Astrocyte of the spinal cord (primary cell): ENCODE measurements around the gene FBXL22.

Source experiments
- DNase-seq: peaks from one replicate; pipeline ENCODE4 v3.0.0; 2011; ENCODE audit warnings: low read depth, low spot score
- H3K4me3 ChIP-seq: 2 replicates; pipeline ENCODE4 v1.5.1; 2011; ENCODE audit warnings: low read depth, mild to moderate bottlenecking, low read length, moderate library complexity
- in situ Hi-C: cut with HindIII; loops from 2 replicates; pipeline ENCODE4 v1.10.0; 2017; ENCODE audit warnings: low sequenced_read_pairs
- TF ChIP-seq, protein P1 (sequence below): IDR thresholded peaks from 2 replicates; pipeline ENCODE4 v1.5.1; 2012; ENCODE audit warnings: low read depth, mild to moderate bottlenecking, low read length, inconsistent platforms

FBXL22 gene

DNA sequence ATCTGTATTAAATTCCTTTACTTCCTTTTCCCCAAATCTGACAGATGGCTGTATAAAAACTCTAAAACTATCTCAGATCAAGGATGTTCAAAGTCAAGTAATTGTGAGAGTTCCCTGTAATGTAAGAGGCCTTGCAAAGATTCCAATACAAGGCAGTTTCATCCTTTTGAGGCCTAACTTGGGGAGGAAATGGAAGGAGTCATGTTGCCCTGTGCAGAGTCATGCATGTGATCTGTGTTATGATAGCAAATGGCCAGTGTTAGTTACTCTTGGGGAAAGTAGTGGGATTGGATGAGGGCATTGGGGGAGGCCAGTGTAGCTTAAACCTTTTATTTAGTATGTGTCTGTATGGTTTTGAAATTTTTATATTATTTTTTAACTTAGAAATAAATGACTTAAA is 23.7 kb upstream of the FBXL22 start:
- in situ Hi-C loops = no loop called here
- no peak for DNase-seq
- TF ChIP-seq, protein P1, sequence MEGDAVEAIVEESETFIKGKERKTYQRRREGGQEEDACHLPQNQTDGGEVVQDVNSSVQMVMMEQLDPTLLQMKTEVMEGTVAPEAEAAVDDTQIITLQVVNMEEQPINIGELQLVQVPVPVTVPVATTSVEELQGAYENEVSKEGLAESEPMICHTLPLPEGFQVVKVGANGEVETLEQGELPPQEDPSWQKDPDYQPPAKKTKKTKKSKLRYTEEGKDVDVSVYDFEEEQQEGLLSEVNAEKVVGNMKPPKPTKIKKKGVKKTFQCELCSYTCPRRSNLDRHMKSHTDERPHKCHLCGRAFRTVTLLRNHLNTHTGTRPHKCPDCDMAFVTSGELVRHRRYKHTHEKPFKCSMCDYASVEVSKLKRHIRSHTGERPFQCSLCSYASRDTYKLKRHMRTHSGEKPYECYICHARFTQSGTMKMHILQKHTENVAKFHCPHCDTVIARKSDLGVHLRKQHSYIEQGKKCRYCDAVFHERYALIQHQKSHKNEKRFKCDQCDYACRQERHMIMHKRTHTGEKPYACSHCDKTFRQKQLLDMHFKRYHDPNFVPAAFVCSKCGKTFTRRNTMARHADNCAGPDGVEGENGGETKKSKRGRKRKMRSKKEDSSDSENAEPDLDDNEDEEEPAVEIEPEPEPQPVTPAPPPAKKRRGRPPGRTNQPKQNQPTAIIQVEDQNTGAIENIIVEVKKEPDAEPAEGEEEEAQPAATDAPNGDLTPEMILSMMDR = no peak
- no peak overlapping the region for H3K4me3 ChIP-seq

DNA sequence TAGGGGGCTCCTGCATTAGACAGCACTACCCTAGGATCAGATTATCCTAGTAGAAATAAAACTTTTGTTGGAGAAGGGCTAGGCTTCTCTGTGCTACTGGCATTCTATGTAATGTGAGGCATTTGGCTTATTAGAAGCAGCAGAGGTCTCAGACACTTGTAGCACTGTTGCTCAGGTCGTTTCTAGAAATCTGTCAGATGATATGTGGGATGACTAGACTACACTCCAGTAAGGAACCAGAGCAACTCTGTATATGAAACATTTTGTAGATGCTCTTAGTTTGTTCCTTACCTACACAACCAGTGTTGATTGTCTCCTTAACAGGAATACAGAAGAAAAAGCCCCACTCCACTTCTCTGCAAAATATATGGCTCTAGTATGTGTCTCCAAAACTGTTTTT is 21.9 kb upstream of the FBXL22 start:
- in situ Hi-C loops = no loop called here
- no peak for DNase-seq
- TF ChIP-seq, protein P1 = no peak
- no peak overlapping the region for H3K4me3 ChIP-seq

DNA sequence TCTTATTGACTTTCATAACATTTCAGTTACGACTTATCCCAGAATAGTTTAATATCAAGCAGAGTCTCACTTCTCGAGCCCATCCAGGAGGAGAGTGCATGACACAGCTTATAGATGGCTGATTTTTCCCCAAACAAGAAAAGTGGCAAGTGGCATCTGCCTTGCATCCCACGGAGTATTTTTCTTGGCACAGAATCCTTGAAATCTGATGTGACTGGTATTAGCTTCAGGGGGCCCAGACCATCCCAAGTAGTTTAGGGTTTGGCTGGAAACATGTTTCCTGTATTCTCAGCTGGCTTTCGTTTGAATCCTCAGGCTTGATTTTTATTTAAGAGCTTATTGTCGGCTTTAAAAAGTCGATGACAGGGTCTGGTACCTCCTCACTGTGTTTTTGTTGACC is 20.7 kb upstream of the FBXL22 start:
- in situ Hi-C loops = no loop called here
- no peak overlapping the region for H3K4me3 ChIP-seq

DNA sequence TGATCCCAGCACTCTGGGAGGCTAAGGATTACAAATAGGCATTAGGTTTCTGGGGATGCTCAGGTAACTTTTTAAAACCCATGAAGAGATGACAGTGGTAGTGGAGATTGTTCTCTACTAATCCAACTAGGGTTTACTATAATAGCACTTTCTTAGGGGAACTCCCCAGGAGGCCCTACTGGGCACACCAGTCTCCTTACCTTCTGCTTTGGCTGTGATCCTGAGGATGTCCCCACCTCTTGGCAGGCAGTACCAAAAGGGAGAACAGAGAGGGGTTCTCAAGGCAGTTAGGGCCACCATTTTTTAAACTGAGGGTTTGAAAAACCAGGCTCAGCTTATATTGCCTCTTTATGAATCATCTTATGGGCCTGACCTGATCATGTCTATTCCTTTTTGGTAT is 15.0 kb upstream of the FBXL22 start:
- H3K4me3 ChIP-seq = no peak overlapping the region
- in situ Hi-C loops = no loop called here
- DNase-seq = no peak
- TF ChIP-seq, protein P1 = no peak

More for the DNA sequence above, 20.7 kb upstream of the FBXL22 start:
- TF ChIP-seq, protein P1 = no peak
- no peak for DNase-seq

DNA sequence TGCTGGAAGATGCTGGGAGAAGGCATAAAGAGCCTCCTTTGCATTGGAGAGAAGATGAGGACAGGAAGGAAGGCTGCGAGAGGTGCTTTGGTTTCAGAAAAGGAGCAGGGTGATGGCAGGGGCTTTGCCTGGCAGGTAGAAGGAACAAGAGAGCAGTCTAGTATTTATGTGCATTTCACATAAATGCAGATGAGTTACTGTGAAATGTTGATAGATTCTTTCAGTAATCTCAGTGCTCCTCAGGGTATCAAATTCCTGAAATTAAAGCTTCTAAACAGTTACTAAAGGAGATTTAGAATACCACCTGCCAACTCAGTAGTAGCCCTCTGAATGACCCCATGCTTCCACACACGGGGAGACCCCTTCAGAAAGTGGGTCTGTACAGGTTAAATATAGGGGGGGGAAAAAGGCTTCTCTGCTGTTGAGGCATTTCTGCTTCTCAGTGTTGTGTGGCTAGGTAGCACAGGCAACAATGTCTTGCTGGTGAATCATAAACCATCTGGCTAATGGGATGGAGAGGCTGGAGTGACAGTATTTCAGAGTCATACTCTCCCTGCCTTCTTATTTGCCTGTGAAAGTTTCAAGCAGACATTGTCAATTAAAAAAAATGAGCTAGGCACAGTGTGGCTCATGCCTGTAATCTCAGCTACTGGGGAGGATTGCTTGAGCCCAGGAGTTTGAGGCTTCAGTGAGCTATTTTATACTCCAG is 14.3 kb upstream of the FBXL22 start:
- no peak overlapping the region for H3K4me3 ChIP-seq
- in situ Hi-C loops = no loop called here
- TF ChIP-seq, protein P1 = no peak
- peak; percentile 81 for DNase-seq

DNA sequence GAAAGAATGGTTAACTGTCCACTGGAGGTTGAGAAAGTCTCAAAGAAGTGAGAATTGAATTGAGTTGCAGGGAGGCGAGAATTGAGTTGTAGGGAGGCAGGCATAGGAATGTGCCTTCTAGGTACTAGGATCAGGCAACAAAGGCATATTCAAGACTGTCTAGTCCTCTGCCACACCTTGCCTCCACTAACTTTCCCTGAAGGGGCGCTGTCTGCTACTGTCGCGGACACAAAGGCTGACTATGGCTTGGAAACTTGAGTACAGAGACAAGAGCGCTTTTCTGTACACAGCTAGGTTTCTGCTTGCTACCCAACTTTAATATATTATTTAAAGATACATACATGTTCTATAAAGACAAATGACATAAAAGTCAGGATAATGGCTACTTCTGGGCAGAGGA is 10.4 kb upstream of the FBXL22 start:
- no peak overlapping the region for H3K4me3 ChIP-seq
- DNase-seq = no peak
- TF ChIP-seq, protein P1 = no peak
- in situ Hi-C loops = no loop called here
